ENCODE measurements around the gene MUC3A. TPM values are rescaled to one million over a fixed set of nuclear protein-coding genes. Genes with fewer than 3 reads are reported as not detected.

MUC3A gene
- total and polyA plus RNA-seq, 2 of the 8 experiments (the other 6 are each of a cell fraction or from before 2014, with no cell fraction given) = 15.4 to 43.9 TPM

- Histone ChIP-seq H3K23ac (ENCODE audit: insufficient read length) (no peak overlapping the region), H3K79me1 (ENCODE audit: low read depth, low read length) (no peaks in the 10 kb centered on the region; the same call in 1 of the 2 replicates), H3K36me3 (ENCODE audit: control insufficient read depth in 2 of 4, insufficient read depth in 4 of 4, low read length in 3 of 4) (no peaks in the 10 kb centered on the region), H3K27me3 (replicated peaks in 1 of 4; ENCODE audit: control insufficient read depth in 3 of 4, extremely low read depth in 1 of 4, insufficient read depth in 3 of 4, low read length in 3 of 4) (peaks cover 3 to 18% (median 14%) of the 10 kb centered on the region in 4 experiments), H3K56ac (replicated peaks; ENCODE audit: insufficient read length, low read depth, low read length) (peak overlapping the region; percentile 60), H4K91ac (replicated peaks; ENCODE audit: insufficient read length, low read length) (peak overlapping the region; percentile 79), H2BK12ac (ENCODE audit: low read depth, low read length) (peak overlapping the region; percentile 70; the same call in 1 of the 2 replicates), H2BK120ac (replicated peaks; ENCODE audit: low read depth, low read length) (no peak overlapping the region), H3K4me2 (ENCODE audit: insufficient read depth in 1 of 2, low read depth in 2 of 2, low read length in 2 of 2) (peak overlapping the region; percentile 59 to 88), H3K9ac (replicated peaks in 1 of 4; ENCODE audit: extremely low read depth in 1 of 4, low read depth in 3 of 4, low read length in 3 of 4) (peak overlapping the region in 2 of 4 experiments; percentile 35 to 48; a peak in 3 of 7 replicates), H2AK5ac (ENCODE audit: low read depth, low read length) (0 out of 2 replicates have a peak overlapping the region, but pooled peaks have one; percentile 28), H2BK5ac (ENCODE audit: low read depth, low read length) (no peak overlapping the region; the same call in 1 of the 2 replicates), H3K27ac (ENCODE audit: low read depth, low read length) (no peak overlapping the region), H3K23me2 (ENCODE audit: low read depth, low read length) (peaks cover 9% of the 10 kb centered on the region; the same call in 1 of the 2 replicates), H2BK15ac (ENCODE audit: low read length) (0 out of 2 replicates have a peak overlapping the region, but pooled peaks have one; percentile 83), H4K5ac (ENCODE audit: insufficient read length, low read depth, low read length) (peak overlapping the region; percentile 45), H2BK20ac (ENCODE audit: low read length) (no peak overlapping the region), H2AFZ (ENCODE audit: low read length) (peak overlapping the region; percentile 38; the same call in 1 of the 2 replicates), H4K8ac (ENCODE audit: extremely low read depth, insufficient read depth, low read length) (peak overlapping the region; percentile 62), H3K4me1 (replicated peaks in 1 of 4; ENCODE audit: control insufficient read depth in 3 of 4, insufficient read depth in 4 of 4, low read length in 3 of 4) (peaks cover 4 to 32% (median 26%) of the 10 kb centered on the region in 4 experiments), H3K18ac (ENCODE audit: extremely low read depth, low read length) (peak overlapping the region; percentile 80; the same call in 1 of the 2 replicates), H3K4ac (replicated peaks; ENCODE audit: insufficient read length, low read depth, low read length) (peak overlapping the region; percentile 71), H3K9me3 (ENCODE audit: insufficient read depth in 2 of 2, low read depth in 1 of 2, low read length in 1 of 2) (no peaks in the 10 kb centered on the region), H4K20me1 (replicated peaks in 1 of 2; ENCODE audit: control insufficient read depth in 1 of 2, insufficient read depth in 2 of 2, low read length in 2 of 2) (peaks cover 2 to 7% of the 10 kb centered on the region in 2 experiments), H3K79me2 (ENCODE audit: control insufficient read depth in 1 of 2, insufficient read depth in 2 of 2, low read length in 2 of 2) (no peaks in the 10 kb centered on the region), H3K4me3 (ENCODE audit: extremely low read depth in 1 of 4, insufficient read depth in 2 of 4, low read depth in 3 of 4, low read length in 4 of 4) (peak overlapping the region; percentile 36 to 79 (median 60)), H3K14ac (ENCODE audit: insufficient read length) (no peak overlapping the region)
- TF ChIP-seq SUZ12 (IDR thresholded peaks at IDR 0.05; ENCODE audit: low read length) = peak; percentile 43; the same call in 1 of the 2 replicates
- 0 out of 2 replicates have a peak, but pooled peaks have one; percentile 5 for TF ChIP-seq GABPA (IDR thresholded peaks at IDR 0.05; ENCODE audit: borderline replicate concordance, insufficient read depth, low read length)
- TF ChIP-seq KDM4A (IDR thresholded peaks at IDR 0.05; ENCODE audit: low read depth, low read length, severe bottlenecking) = peak; percentile 0
- TF ChIP-seq SIN3A (conservative IDR thresholded peaks at IDR 0.05 in 1 of 2, IDR thresholded peaks at IDR 0.05 in 1 of 2; ENCODE audit: low read depth in 1 of 2, low read length in 2 of 2) = peak in 1 of 2 experiments; percentile 6; a peak in 1 of 4 replicates
- TF ChIP-seq ASH2L (IDR thresholded peaks at IDR 0.05; ENCODE audit: low read length) = peak; percentile 0
- no peak for TF ChIP-seq TCF12 (IDR thresholded peaks at IDR 0.05; ENCODE audit: low read depth, low read length)
- no peak for TF ChIP-seq TEAD4 (IDR thresholded peaks at IDR 0.05; ENCODE audit: low read depth, low read length)
- ChIA-PET CTCF (ENCODE audit: partially characterized antibody) (interaction anchor here (1.0 to 3.5 kb wide), 12 partner anchors 9 to 147 kb away, joined by 3 to 12 read pairs (median 4); partner anchors contain the start of genes MUC17 and MUC3A), POLR2A (ENCODE audit: partially characterized antibody) (interaction anchor here (1.0 to 2.6 kb wide), 5 partner anchors 15 to 92 kb away, joined by 3 to 15 read pairs (median 4); partner anchors contain the start of genes SRRT and UFSP1)
- FAIRE-seq (no peak), DNase-seq (ENCODE audit: low read depth in 1 of 2, low spot score in 2 of 2) (peak in 1 of 2 experiments; percentile 72)
- WGBS, 2 experiments (ENCODE audit: extremely low coverage in 1 of 2, insufficient coverage in 1 of 2, insufficient read length in 1 of 2, insufficient replicate concordance in 2 of 2, low coverage in 1 of 2, low lambda C conversion rate in 2 of 2, missing lambda C conversion rate in 1 of 2) = 31% methylated on average over 30 of the region's 40 CpGs; no CpG with 5 or more reads in 1 of the 2 experiments
Observed at GRCh38 chr7:100966542-100967291, 17.4 kb downstream of the MUC3A start.

Measured in H1 (cell line).